Measurements from ENCODE around the gene SRCAP. TPM values are rescaled to one million over a fixed set of nuclear protein-coding genes. Genes with fewer than 3 reads are reported as not detected.

The SRCAP gene
- total RNA-seq, result 10 to 100 TPM; 86.3 to 93.3 TPM

- peaks cover 37% of the 10 kb centered on the region for H3K4me1 Mint-ChIP-seq
- CTCF ChIA-PET, result interaction anchor here (0.8 to 1.0 kb wide), 2 partner anchors 48 to 116 kb away, joined by 3 read pairs; partner anchors contain the start of gene PRR14
- ATAC-seq (peak; percentile 44), DNase-seq (peak; percentile 92)
- peaks cover 2% of the 10 kb centered on the region for H3K27me3 Mint-ChIP-seq
- no peaks in the 10 kb centered on the region for H3K9me3 Mint-ChIP-seq (ENCODE audit: low read depth)
- H3K4me3 Mint-ChIP-seq, result peak within 1 kb of the TSS; percentile 94
- peaks cover 25% of the 10 kb centered on the region for H3K36me3 Mint-ChIP-seq
- peak within 1 kb of the TSS; percentile 99 for H3K27ac Mint-ChIP-seq
Measured at GRCh38 chr16:30698816-30699614, at the start of gene SRCAP. SRCAP (plus strand) TSS chr16:30699171; CDS start chr16:30700825, 1,654 bp downstream.

DNA sequence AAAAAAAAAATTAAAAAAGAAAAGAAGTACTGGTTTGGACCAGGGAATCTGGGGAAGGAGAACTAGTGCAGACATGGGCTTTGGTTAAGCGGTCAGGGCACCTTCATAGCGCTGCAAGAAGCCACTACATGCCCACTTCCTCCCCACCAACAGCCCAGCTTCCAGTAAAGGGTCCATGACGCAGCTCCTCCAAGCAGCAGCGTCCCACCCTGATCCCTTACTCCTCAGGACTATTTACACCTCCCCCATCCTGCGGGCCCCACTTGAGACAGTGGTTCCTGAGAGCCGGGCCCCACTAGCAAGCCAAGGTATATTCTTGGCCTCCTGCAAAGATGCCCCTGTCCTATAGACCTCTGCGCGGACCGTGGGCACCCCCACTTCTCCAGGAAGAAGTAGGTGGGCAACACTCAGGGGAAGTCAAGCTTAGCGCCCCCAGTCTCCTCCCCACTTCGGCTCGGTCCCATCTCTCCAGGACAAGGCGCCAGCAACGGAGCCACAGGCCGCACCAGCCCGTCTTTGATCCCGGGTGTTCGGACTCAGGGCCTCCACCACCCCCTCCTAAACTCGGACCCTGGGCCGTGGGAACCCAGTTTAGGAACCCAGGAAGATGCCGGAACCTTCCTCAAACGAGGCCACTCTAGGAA lies 49.1 kb upstream of the SRCAP start:
- CTCF ChIA-PET, result interaction anchor here (0.8 to 2.8 kb wide), 18 partner anchors 10 to 292 kb away, joined by 3 to 27 read pairs (median 5); partner anchors contain the start of genes DCTPP1, FBRS, ZNF689 and ZNF764
- no peaks in the 10 kb centered on the region for H3K9me3 Mint-ChIP-seq (ENCODE audit: low read depth)
- peak overlapping the region; percentile 97 for H3K27ac Mint-ChIP-seq
- no peaks in the 10 kb centered on the region for H3K27me3 Mint-ChIP-seq
- H3K4me1 Mint-ChIP-seq, result peaks cover 32% of the 10 kb centered on the region
- peak; percentile 82 for DNase-seq
- H3K4me3 Mint-ChIP-seq, result peak overlapping the region; percentile 96
- peaks cover 19% of the 10 kb centered on the region for H3K36me3 Mint-ChIP-seq
- peak; percentile 3 for ATAC-seq

DNA sequence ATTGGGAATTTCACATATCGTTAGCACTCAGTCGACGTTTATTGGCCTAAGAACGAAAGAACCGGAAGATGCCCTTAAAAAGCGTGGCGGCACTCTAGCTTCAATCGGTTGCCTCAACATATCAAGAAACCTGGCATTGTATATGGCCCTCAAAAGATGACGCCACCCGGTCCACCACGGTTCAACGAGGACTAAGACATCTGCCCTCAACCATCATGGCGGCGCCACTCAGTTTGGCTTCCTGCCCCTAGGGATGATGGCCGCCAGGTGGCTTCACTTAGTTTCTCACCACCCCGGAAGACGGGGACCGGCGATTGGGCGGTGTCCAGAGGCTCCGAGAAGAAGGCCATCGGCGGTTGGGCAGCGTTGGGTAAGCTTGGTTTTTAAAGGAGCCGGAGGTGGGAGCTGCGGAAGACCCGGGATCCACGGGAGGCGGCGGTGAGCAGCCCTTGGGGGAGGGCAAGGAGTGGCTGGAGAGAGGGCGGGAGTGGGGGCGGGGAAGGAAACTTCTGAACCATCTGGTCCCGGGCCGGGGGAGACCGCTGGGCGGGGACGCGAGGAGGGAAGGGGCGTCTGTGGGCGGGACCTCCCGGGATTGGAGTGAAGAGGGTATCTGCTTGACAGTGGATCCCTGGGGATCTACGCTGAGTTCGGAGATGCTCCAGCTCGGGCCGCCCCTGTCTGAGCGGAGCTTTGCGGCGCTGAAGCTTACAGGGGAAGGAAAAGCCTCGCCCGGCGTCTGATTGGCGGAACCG lies 48.4 kb upstream of the SRCAP start, which contains the start of gene PRR14:
Gene PRR14, plus strand, starts transcription at position 592 of the 755 bp plus-strand sequence. CDS start 686 bp downstream, outside the sequence.
- Mint-ChIP-seq H3K9me3 (ENCODE audit: low read depth) (no peaks in the 10 kb centered on the region), H3K27me3 (no peaks in the 10 kb centered on the region), H3K4me1 (peaks cover 33% of the 10 kb centered on the region), H3K36me3 (peaks cover 24% of the 10 kb centered on the region), H3K4me3 (peak within 1 kb of the TSS; percentile 96), H3K27ac (peak within 1 kb of the TSS; percentile 97)
- peak; percentile 79 for ATAC-seq
- CTCF ChIA-PET, result interaction anchor here (0.7 to 2.8 kb wide), 23 partner anchors 9 to 292 kb away, joined by 3 to 27 read pairs (median 5); partner anchors contain the start of genes DCTPP1, FBRS, SRCAP and ZNF688
- peak; percentile 100 for DNase-seq

DNA sequence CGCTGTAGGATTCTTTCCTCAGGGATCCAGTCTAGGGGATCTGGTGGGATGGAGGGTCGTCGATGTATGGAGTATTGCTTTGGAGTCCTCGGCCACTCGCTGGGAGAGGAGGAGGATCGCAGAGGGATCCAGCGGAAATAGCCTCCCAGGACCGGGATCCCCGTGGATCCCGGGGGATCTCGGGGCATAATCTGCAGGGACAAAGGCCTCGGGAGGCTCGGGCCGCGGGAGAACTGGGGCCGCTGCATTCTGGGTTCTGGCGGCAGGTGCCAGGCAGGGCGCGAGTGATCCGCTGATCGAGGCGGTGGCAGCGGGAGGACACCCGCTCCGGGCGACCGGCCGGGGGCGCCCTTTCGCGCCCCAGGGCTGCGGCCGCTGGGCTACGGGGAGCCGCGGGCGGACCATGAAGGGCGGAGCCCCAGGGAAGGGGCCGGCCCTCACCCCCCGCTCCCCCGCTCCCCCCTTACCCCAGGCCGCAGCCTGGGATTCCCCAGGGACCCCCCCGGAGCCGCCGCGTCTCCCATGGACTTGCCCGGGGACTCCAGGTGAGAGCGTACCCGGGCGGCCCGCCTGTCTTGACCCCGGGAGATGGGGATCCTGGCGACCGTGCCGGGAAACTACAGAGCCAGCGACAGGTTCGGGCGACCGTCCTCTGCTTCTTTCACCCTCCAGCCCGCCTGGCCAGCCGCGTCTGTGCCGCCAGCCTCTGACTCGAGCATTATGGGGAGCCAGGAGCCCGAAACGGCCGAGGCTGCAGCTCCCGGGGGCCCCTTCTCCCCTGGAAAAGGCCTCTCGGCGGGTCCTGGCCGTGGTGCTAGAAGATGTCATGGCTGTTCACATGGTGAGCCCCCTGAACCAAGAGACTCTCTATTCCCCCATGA lies 47.6 kb upstream of the SRCAP start:
- H3K27ac Mint-ChIP-seq, result peak overlapping the region; percentile 97
- H3K4me1 Mint-ChIP-seq, result peaks cover 38% of the 10 kb centered on the region
- DNase-seq, result peak; percentile 89
- H3K4me3 Mint-ChIP-seq, result peak overlapping the region; percentile 96
- H3K9me3 Mint-ChIP-seq (ENCODE audit: low read depth), result no peaks in the 10 kb centered on the region
- CTCF ChIA-PET, result interaction anchor here (0.7 to 2.8 kb wide), 23 partner anchors 8 to 291 kb away, joined by 3 to 27 read pairs (median 5); partner anchors contain the start of genes DCTPP1, FBRS, SRCAP and ZNF688
- H3K27me3 Mint-ChIP-seq, result no peaks in the 10 kb centered on the region
- peaks cover 32% of the 10 kb centered on the region for H3K36me3 Mint-ChIP-seq
- peak; percentile 68 for ATAC-seq

DNA sequence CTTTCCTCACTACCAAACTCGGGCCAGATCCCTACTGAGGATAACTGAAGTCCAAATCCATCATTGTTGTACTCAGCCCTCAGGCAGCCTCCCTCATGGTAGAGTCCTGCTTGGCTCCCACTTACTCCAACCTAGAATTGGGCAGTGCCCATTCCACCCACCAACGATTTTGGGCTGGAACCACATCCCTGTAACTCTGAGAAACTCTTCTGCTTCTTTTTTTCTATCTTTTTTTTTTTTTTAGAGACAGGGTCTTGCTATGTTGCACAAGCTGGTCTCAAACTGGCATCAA lies 47.0 kb upstream of the SRCAP start:
- peak overlapping the region; percentile 96 for H3K4me3 Mint-ChIP-seq
- H3K36me3 Mint-ChIP-seq, result peaks cover 34% of the 10 kb centered on the region
- peak overlapping the region; percentile 62 for H3K27ac Mint-ChIP-seq
- no peak for ATAC-seq
- peaks cover 42% of the 10 kb centered on the region for H3K4me1 Mint-ChIP-seq
- H3K27me3 Mint-ChIP-seq, result no peaks in the 10 kb centered on the region
- no peaks in the 10 kb centered on the region for H3K9me3 Mint-ChIP-seq (ENCODE audit: low read depth)
- CTCF ChIA-PET, result interaction anchor here (0.8 to 1.5 kb wide), 2 partner anchors 35 to 45 kb away, joined by 4 to 5 read pairs; no protein-coding TSS in a partner anchor
- DNase-seq, result no peak

GRCh38 chr16:30652718-30653117 lies 46.3 kb upstream of the SRCAP start:
- CTCF ChIA-PET, result no interaction called here
- no peak for ATAC-seq
- Mint-ChIP-seq H3K4me1 (peaks cover 48% of the 10 kb centered on the region), H3K9me3 (ENCODE audit: low read depth) (no peaks in the 10 kb centered on the region), H3K27ac (peak overlapping the region; percentile 62), H3K27me3 (no peaks in the 10 kb centered on the region), H3K36me3 (peaks cover 34% of the 10 kb centered on the region), H3K4me3 (peak overlapping the region; percentile 96)
- DNase-seq, result no peak

- no peak for ATAC-seq
- no peak overlapping the region for H3K27ac Mint-ChIP-seq
- no peaks in the 10 kb centered on the region for H3K9me3 Mint-ChIP-seq (ENCODE audit: low read depth)
- H3K27me3 Mint-ChIP-seq, result no peaks in the 10 kb centered on the region
- CTCF ChIA-PET, result interaction anchor here (1.6 kb wide), 1 partner anchor 225 kb away, joined by 4 read pairs; the partner anchor contains the start of gene DCTPP1
- H3K4me3 Mint-ChIP-seq, result no peak overlapping the region
- H3K36me3 Mint-ChIP-seq, result peaks cover 35% of the 10 kb centered on the region
- no peak for DNase-seq
- peaks cover 41% of the 10 kb centered on the region for H3K4me1 Mint-ChIP-seq
Measured at GRCh38 chr16:30654856-30655255, 44.1 kb upstream of the SRCAP start.

- ATAC-seq (no peak), DNase-seq (no peak)
- Mint-ChIP-seq H3K9me3 (ENCODE audit: low read depth) (no peaks in the 10 kb centered on the region), H3K36me3 (peaks cover 41% of the 10 kb centered on the region), H3K4me1 (peaks cover 41% of the 10 kb centered on the region), H3K27ac (peak overlapping the region; percentile 28), H3K27me3 (no peaks in the 10 kb centered on the region), H3K4me3 (no peak overlapping the region)
- CTCF ChIA-PET, result interaction anchor here (1.2 to 2.3 kb wide), 3 partner anchors 22 to 226 kb away, joined by 3 to 21 read pairs (median 4); partner anchors contain the start of gene DCTPP1
Measured at GRCh38 chr16:30655815-30656347, 43.1 kb upstream of the SRCAP start.

- no peak overlapping the region for H3K4me3 Mint-ChIP-seq
- H3K9me3 Mint-ChIP-seq (ENCODE audit: low read depth), result no peaks in the 10 kb centered on the region
- H3K36me3 Mint-ChIP-seq, result peaks cover 45% of the 10 kb centered on the region
Measured at GRCh38 chr16:30656388-30656787, 42.6 kb upstream of the SRCAP start.

DNA sequence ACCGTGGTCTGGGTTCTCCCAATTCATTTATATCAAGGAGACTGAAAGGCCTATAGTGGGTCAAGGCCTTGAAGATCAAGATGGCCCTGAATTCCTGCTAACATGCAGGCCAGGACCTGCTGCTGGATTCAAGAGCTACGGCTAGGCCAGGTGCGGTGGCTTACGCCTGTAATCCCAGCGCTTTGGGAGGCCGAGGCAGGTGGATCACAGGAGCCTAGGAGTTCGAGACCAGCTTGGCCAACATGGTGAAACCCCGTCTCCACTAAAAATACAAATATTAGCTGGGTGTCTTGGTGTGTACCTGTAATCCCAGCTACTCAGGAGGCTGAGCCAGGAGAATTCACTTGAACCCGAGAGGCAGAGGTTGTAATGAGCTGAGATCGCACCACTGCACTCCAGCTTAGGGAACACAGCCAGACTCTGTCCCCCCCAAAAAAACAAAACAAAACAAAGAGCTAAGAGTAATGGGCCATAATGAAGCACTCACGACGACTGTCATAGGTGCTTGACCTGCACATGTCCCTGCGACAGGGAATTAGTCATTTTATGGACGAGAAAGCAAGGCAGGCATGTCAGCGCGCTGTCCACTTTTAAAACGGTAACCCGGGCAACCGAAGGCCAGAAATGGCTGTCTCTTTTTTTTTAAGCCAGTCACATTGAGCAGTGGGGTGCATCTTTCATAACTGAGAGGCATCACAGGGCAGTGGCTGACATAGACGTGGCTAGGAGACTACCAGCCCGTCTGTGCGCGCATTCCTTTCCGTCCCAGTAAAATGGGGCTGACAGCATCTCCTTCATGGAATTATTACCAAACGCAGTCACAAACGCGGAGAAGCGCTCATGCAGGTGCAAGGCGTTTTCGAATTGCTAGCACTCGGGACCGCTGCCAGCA lies 41.8 kb upstream of the SRCAP start:
- Mint-ChIP-seq H3K4me1 (peaks cover 48% of the 10 kb centered on the region), H3K36me3 (peaks cover 48% of the 10 kb centered on the region)

More at GRCh38 chr16:30656388-30656787, 42.6 kb upstream of the SRCAP start:
- CTCF ChIA-PET, result interaction anchor here (0.8 to 2.3 kb wide), 4 partner anchors 22 to 226 kb away, joined by 3 to 21 read pairs (median 5); partner anchors contain the start of gene DCTPP1
- H3K27ac Mint-ChIP-seq, result peak overlapping the region; percentile 19
- DNase-seq, result no peak
- no peak for ATAC-seq
- peaks cover 45% of the 10 kb centered on the region for H3K4me1 Mint-ChIP-seq
- H3K27me3 Mint-ChIP-seq, result no peaks in the 10 kb centered on the region

More for the DNA sequence above, 41.8 kb upstream of the SRCAP start:
- peak overlapping the region; percentile 86 for H3K27ac Mint-ChIP-seq
- H3K4me3 Mint-ChIP-seq, result peak overlapping the region; percentile 76
- no peaks in the 10 kb centered on the region for H3K27me3 Mint-ChIP-seq
- DNase-seq (no peak), ATAC-seq (no peak)
- CTCF ChIA-PET, result interaction anchor here (0.7 to 2.3 kb wide), 5 partner anchors 28 to 227 kb away, joined by 3 to 21 read pairs (median 6); partner anchors contain the start of genes DCTPP1 and ZNF689
- H3K9me3 Mint-ChIP-seq (ENCODE audit: low read depth), result no peaks in the 10 kb centered on the region
